ENCODE measurements around the gene ARL9.

DNA sequence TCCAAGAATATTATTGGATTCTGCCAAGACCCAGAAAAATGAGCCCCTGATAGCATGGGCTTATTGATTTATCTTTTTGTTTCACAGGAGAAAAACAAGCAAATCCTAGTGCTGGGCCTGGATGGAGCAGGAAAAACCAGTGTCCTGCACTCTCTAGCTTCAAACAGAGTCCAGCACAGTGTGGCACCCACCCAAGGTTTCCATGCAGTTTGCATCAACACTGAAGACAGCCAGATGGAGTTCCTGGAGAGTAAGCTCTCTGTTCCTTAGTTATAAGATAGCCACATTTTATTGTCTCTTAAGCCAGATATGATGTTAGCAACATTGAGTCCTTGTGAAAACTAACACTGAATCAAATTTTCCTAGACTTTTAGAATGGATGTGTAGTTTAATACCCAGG, 5.5 kb downstream of the ARL9 start:
- TF ChIP-seq, protein P1, sequence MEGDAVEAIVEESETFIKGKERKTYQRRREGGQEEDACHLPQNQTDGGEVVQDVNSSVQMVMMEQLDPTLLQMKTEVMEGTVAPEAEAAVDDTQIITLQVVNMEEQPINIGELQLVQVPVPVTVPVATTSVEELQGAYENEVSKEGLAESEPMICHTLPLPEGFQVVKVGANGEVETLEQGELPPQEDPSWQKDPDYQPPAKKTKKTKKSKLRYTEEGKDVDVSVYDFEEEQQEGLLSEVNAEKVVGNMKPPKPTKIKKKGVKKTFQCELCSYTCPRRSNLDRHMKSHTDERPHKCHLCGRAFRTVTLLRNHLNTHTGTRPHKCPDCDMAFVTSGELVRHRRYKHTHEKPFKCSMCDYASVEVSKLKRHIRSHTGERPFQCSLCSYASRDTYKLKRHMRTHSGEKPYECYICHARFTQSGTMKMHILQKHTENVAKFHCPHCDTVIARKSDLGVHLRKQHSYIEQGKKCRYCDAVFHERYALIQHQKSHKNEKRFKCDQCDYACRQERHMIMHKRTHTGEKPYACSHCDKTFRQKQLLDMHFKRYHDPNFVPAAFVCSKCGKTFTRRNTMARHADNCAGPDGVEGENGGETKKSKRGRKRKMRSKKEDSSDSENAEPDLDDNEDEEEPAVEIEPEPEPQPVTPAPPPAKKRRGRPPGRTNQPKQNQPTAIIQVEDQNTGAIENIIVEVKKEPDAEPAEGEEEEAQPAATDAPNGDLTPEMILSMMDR (IDR thresholded peaks at IDR 0.05), result no peak
- TF ChIP-seq POLR2A (IDR thresholded peaks at IDR 0.05), result no peak

All from esophagus squamous epithelium (tissue), 4 donors.